ENCODE results near the gene DNAH1.

The DNAH1 gene

DNA sequence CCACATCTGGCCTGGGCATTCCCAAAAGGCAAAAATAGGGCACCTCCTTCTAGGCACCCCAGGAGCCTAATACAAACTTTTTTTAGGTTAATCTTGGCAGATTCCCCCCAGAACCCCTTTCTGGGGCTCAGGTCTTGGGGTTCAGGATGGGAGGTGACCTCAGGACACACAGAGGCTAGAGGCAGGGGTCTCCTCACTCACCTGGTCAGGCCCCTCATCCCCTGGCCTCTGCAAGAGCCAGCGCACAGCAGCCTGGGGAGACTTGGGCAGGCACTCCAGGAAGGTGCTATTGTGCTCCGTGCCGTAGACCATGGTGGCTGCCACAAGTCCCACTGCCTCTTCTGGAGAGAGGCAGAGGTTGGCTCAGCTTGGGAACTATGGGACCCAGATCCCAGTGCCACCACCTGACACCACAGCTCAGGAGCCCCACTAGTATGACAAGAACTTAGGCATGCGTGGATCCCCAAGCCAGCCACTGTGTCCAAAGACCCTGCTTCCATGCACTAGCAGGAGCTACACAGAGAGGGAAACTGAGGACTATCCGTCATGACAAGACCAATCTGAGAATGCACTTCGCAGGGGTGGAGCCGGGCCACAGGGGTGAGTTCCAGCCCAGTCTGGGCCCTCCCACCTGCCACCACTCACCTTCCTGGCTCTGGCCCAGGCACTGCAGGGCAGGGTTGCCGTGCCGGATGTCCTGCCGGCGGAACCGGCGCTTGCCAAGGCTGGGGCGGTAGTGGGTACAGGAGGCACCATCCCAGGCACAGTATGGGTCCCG, 121.4 kb downstream of the DNAH1 start:
- no peak for DNase-seq

DNA sequence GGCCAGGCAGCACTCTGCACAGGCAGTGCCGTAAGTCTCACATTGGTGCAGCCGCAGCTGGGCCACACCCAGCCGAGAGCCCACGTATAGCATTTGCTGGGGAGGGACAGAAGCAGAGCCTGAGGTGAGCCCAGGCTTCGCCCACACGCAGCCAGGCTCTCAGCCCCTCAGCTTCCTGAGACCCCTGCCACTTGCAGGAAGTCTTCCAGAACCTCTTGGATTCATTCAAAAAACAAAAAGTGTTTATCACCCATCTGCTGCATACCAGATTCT, 121.9 kb downstream of the DNAH1 start:
- no peak for DNase-seq

DNA sequence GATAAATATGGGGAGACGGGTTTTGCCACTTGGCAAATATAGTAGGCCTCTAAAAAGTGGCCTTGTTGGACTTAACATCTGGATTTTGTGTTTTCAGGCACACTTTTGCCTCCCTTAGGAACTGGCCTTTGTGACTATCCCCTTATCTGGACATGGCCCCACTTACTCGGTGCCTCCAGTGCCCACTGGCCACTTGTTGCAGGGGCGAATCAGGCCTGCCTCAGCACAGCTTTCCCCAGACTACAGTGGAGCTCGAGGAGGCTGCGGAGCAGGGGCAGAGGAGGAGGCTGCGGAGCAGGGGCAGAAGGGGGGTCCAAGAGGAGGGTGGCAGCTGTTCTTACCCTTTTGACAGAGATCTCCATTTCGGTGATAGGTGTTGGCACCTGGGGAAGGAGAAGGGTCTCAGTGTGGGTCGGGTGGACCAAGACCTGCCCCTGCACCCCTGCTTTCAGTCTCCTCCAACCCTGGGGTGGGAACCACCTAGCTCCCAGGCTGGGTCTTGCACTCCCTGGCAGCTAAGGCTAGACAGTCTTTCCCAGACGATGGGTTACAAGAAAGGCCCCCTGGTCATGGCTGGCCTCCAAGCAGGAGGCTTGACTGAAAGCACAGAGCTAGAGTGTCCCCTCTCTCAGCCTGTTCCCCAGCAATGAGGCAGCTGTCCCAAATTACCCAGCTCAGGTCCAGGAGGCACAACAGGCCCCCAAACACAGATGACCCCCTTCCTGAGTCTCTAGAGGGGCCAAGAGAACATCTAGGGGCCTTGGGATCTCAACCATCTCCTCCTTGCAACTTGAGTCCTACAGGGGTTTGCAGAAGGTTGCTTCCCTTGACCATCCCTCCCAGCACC, 122.7 kb downstream of the DNAH1 start:
- DNase-seq, result no peak

DNA sequence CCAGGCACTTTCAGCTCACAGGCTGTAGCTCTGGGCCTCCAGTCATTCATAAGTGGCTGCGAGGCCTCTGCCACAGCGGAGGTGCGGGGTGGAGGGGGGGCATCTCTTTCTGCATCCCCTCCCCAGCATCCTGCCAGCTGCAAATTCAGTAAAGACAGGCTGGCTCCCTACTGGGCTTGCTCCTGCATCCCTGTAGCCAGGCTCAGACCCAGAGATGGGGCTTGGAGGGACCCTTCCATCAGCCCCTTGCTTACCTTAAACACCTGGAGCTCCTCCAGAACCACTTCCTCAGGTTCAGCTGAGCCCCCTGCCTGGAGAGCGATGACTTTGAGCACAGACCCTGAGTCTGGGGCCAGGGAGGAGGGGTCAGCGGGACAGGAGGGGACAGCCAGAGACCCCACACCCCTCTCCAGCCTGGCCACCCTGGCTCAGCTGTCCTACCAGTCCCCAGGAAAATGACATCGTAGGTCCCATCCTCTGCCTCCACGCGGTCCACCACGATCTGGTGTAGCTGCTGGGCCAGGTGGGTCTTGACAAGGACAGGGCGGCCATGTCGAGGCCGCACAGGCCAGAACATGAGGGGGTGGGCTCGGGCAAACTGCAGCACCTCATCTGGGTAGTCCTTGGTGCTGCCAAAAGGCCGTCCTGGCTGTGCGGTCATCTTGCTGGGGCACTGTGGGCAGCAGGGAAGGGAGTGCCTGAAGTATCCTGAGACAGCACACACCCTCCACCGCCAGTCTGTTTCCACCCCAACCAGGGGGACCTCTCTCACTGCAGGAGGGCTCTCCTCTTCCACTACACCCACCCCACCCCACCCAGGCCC, 123.5 kb downstream of the DNAH1 start:
- DNase-seq, result no peak

DNA sequence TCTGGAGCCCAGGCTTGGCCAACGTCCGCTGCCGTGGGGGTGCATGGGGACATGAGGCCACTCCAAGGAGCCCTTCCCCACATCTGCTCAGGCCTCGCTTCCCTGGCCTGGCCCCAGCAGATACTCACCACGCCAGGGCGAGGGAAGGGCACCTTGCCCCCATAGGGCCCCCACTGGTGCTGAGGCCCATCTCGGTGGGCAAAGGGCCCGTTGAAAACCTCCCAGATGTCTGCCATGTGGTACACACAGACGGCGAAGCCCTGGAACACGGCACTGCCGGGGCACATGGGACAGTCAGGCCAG, 124.1 kb downstream of the DNAH1 start:
- no peak for DNase-seq

DNA sequence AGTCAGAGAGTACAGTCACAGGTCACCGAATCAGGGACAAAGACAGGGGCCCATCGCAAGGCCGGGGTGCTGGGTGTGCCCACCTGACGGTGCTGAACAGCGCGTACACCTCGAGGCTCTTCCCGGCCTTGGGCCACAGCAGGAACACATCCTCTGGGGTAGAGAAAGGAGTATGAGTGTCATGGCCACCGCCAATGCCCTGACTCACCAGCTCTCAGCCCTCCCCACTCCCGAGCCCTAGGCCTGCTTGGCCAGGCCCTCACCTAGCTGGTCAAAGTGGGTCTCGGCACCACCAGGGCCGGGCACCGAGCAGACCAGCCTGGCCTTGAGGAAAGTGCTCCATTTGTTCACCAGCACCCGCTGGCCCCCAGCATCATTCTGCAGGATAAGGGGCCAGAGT, 124.6 kb downstream of the DNAH1 start:
- no peak for DNase-seq

DNA sequence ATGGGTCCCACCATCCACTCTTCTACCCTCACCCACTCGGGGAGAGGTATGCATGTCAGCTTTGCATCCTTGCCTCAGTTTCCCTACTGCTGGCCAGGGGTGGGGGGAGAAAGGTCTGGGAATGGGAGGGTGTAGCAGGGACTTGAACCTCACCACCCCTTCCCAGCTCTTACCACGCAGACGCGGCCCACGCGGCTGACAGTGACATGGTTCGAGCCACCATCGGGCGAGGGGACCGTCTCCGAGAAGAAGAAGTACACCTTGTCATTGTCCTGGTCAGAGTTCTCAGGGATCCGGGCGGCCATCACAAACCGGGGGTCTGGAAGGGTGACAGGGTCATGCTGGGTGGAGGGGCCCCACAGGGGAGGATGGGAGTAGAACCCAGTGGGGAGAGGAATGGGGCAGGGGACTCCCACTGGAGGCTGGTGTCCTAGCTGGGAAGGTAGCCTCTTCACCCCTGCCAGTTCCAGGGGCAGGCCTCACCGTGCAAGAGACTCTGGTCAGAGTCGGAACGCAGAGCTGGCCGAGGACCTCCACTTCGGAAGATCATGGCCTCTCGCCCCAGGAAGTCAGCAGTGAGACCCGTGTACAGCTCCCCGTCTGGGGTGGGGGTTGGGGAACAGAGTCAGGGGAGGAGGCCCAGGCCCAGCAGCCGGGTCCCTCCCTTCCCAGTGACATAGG, 125.1 kb downstream of the DNAH1 start:
- no peak for DNase-seq

DNA sequence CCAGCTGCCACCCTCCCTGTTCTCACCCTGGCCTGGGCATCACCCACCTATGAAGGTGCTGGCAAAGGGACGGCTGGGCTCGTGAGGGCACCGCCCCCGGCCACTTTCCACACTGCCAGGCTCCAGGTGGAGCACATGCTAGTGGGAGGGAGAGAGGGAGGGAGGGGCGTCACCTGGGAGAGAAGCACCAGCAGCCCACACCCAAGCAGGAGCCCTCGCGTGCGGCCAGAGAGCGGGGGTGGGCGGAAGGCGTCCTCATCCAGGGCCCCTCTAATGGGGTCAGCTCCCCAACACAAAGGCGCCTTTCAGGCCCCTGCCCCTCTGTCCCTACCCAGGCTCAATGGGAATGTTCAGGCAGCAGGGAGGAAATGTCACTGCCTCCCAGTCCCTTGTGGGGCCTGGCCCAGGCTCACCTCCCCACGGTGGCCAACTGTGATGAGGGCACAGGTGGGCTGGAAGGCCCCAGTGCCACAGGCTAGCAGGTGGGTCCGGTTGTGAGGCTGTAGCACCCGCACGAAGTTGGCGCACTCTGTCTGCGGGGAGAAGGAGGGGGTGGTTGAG, 125.7 kb downstream of the DNAH1 start:
- no peak for DNase-seq

DNA sequence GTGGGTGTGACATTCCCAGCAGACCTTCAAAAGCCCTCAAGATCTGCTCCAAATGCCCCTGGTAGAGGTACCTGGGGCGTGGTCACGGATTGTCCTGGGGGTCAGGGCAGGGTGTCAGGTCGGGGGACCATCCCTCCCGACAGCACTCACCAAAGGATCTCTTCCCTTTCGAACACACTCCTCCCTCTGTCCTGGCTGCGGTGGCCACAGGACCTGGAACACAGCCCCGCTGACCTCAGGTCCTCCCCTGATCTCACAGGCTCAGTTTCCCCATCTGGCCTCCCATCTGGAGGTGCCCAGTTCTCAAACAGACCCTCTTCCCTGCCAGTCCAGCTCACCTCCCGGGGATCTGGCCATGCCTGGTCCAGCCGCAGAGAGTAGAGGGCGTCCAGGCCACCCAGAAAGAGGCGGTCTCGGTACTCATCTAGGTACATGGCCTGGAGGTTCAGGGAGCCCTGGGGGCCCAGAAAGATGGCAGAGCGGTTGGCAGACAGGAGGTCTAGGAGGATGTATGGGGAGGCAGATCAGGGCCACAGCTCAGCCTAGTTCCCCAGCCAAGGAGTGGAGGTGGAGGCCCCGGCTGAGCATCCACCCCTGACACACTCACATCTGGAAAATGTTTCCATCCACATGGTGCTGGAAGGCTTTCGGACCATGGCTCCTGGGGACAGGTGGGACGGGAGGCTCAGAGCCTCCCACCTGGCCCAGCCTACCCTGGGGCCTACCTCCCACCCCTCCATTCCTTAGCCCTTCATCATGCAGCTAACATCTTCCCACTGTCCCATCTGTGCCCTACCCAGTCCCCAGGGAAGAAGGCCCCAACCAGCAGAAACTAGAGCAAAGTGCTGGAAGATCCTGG, 126.5 kb downstream of the DNAH1 start:
- DNase-seq, result no peak

DNA sequence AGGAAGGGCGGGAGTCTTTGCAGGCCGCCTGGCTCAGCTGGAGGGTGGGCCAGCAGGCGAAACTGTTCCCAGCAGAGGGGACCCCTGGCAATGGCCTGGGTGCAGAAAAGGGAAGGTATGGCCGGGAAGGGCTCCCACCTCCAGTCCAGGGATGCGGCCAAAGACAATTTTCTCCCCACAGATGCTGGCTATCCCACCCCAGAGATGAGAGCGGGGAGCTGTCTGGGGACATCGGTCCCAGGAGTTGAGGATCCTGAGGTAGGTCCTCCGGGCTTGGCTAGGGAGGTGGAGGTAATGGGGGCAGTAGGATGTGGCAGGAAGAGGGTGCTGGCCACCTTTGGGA, 127.1 kb downstream of the DNAH1 start:
- DNase-seq, result no peak

DNA sequence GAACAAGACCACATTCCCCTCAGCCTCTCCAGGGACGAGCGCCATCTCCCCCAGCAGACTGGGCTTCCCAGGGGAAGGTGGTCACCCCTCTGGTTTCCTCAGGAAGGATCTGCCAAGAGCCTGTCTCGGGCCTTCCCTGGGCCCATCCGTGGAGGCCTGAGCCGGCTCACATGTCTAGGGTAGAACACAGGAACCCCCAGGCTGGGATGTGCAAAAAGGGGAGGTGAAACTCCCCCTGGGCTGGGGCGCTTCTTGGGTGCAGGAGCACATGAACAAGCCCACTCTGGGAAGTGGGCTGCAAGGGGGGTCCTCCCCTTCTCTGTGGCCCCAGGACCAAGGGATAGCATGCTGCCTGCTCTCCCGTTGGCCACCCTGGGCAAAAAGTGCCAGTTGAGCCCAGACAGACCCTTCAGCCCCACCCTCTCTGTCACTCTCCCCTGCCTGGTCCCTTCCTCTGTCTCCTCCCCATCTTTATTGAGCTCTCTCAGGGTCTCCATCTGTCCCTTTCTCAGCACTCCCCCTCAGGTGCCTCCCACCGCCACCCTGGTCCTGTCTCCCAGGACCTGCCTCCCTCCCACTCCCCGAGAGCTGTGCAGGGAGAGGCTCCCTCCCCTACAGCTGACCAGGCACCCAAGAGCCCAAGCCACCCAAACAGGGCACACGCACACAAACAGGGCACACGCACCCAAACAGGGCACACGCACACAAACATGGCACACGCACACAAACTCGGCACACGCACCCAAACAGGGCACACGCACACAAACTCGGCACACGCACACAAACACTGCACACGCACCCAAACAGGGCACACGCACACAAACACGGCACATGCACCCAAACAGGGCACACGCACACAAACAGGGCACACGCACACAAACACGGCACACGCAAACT, 127.9 kb downstream of the DNAH1 start:
- DNase-seq, result no peak

DNA sequence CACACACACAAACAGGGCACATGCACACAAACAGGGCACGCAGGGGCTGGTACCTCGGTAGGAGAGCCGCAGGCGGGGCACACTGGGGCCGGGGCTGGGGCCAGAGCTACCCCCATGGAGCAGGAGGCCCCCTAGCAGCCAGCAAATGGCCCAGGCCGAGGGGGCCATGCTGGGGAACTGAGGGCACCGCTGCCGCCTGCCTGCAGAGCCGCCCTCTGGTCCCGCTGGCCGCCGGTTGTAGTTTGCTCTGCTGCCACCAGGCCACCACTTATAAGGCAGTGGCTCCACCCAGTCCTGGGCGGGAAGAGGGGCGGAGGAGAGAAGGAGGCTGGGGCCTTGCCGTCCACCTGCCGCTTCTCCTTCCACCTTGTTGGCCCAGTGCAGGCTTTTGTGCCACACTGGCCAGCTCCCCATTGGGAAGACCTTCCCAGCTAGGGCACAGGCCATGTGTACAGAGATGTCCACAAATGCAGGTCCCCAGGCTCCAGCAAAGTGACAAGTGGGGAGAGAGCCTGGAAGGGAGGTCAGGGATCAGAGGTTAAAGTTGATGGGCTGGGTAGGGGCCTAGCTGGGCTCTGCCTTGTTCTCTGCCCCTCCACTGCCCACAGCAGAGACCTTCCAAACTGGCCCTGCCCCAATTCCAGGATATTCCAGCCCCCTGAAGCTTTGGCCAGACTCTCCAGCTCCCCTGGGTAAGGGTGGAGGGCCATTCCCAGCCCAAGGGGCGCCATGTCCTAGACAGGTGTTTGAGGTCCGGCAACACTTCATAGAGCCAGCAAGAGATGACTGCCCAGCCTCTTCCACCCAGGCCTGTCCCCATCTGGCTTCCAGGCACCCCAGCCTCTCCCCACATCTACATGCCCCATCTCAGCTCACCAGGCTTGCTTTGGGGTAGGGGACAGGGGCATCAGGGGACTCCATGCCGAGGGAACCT, 129.0 kb downstream of the DNAH1 start, which contains the start of gene SEMA3G:
Gene SEMA3G, minus strand, starts transcription at position 244 of the 934 bp plus-strand sequence. Its CDS starts 76 bp downstream, at position 168.
- peak; percentile 86 to 88 for DNase-seq

DNA sequence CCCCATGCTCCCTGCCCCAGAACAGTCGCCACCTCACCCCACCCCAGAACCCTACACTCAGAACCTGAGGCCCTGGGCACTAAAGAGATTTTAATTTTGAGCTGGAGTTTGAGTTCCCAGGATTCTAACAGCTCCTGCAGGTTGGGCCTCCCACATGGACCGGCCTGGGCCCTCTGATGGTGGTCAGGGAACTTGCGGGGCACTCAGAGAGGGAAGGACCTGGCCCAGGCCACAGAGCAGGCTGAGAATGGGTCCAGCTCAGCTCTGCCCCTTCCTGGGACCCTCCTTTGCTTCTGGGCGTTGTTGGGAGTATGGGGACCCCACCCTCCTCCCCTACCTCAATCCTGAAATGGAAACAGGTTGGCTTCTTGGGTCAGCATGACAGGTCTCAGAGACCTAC, 129.9 kb downstream of the DNAH1 start:
- DNase-seq, result no peak

DNA sequence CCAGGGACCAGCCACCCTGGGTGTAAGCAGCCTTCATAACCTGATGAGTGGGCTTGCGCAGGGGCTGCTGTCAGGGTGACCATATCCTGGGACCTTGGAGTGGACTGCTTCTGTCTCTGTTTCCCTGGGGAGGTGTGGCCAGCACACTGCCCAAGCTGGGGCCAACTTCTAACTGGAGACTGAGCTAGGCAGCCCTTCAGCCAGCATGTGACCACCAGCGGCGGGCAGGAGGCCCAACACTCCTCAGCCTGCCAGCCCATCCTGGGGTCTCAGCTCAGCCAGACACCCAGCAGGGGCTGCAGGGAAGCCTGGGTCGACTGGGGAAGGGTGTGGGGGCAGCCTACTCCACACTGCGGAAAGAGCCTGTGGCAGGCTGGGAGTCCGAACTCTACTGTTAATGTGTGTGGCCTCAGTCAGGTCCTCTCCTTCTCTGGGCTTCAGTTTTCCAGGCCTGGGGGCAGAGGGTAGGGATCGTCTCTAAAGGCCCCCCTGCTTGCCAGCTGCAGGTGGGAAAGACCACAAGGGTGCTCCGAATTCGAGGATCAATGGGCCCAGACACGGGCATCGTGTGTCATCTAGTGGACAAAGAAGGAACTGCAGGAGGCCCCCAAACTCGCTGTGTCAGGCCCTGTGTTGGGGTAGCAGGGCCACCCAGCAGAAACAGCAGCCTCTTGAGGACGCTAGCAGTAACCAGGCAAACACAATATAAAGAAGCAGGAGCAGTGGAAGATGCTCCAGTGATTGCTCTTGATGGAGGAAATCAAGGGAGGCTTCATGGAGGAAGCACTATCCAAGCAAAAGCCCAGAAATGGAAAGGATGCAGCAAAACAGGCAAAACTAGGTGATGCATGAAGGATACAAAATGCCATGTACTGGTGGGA, 130.8 kb downstream of the DNAH1 start:
- DNase-seq, result peak; percentile 85 to 87

DNA sequence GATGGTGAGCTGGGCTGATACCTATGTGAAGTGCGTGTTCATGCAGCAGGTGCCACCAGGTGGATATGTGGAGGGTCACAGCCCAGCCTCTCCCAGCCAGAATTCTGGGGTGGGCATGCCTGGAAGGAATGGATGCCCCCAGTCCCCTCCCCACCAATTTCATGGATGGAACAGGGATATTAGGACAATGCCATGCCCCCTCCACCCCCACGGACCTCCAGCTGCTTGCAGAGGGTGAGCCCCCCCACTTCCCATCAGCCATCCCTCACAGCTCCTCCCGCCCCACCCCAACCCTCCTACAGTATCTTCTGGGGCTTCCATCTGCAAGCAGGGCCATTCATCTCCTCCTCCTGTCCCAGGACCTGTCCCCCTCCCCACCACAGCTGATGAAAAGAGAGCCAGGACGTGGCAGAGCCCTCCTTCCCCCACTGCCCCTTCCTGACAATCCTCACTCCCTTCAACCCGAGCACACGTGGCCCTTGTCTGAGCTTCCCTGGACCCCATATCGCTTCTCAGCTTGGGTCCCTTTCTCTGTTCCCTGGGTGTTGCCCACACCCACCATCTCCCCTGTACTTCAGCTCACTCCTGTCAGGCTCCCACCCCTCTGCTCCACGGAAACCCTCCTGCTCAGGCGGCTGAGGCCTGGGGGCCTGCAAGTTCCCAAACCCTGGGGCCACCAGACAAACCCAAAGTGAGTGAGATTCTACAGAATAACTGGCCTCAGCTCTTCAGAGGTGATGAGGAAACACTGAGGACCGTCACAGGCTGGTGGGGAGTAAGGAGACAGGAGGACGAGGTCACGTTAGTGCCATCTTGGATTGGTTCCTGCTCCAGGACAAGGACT, 131.6 kb downstream of the DNAH1 start:
- DNase-seq, result no peak
